NCI-H2227 treated with DMSO at 0.1 percent for 48 hours (cell line): ENCODE results near the gene AMZ2.

ENCODE experiments used
- DNase-seq: peaks from one replicate; lab custom pipeline; 2025; lab: John Stamatoyannopoulos, UW

The AMZ2 gene

DNA sequence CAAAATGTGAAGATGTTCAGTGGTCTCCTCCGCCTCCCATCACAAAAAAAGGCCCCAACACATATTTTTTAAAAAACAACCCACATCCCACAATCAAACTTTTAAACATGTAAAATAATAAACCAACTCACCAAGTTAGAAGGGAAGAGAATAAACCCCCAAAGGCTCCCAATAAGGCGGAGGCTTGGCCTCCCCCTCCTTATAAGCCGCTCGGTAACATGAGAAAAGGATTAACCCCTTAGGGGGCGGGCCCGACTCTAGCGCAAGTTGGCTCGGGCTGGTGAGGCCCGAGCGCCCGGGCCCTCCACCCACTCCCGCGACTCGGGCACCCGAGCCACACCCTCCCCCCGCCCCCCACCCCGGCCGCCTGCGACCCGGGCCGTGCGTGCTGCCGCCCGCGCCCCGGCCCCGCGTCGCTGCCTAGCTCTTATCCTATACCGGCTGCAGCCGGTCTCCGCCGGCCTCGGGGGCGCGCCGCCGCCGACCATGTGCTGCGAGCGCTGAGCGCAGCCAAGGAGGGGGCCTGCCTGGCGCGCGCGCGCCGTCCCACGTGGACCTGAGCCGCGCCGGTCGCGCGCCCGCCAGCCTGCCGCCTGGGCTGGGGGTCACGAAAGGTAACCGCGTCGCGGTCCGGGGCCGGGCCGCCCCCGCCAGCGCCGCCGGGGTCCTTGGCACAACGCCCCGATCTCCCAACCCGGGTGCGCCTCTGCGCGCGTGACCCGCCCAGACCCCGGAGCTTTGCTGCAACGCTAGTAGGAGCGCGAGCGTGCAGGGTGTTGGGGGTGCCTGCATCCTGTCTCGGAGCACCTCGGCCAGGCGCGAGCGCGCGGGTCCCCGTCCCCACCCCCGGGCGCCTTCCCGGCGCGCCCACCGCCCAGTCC, 43.4 kb downstream of the AMZ2 start, which contains the start of the genes ARSG and SLC16A6:
Gene ARSG (plus strand): TSS at position 541 of the 881 bp plus-strand sequence. CDS start 15,999 bp downstream, outside the sequence.
Gene SLC16A6 (minus strand): TSS at position 173 of the 881 bp plus-strand sequence. CDS start 12,807 bp downstream, outside the sequence.
- DNase-seq = peak; percentile 47

DNA sequence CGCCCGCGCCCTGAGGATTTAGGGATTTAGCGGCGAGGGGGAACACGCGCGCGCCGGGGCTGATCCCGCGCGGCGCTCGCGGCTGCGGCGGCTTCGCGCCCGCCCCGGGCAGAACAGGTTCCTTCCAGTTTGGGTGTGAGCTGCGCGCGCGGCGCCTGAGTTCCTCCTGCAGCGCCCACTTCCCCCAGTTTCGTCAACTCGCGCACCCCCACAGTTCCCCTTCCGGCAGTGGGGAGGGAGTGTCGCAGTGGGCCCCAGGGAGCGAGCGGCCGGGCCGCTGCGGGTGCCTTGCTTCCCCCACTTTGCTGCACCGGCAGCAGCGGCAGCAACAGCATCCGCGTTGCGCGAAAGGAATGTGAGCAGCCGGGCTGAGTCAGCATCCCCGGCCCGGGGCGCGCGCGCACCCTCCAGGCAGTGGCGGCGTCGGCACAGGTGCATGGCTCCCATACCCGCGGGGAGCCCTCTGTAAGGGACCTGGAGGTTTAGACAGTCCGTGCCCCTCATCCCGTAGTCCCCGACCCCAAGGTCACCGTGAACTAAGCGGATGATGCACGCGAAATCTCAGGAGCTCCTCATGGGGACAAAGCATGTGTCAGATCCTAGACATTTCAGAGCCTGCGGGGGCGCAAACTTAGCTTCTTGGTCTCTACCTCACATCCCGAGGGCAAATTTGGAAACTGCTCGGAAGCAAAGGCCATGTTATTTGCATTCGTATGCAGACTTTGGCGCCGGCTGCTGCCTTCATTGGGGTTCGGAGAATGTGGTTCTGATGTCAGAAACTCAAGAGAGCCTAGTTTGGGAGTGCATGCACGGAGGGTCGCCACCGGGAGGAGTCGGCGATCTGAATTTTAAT, 44.2 kb downstream of the AMZ2 start:
- DNase-seq = peak; percentile 43

DNA sequence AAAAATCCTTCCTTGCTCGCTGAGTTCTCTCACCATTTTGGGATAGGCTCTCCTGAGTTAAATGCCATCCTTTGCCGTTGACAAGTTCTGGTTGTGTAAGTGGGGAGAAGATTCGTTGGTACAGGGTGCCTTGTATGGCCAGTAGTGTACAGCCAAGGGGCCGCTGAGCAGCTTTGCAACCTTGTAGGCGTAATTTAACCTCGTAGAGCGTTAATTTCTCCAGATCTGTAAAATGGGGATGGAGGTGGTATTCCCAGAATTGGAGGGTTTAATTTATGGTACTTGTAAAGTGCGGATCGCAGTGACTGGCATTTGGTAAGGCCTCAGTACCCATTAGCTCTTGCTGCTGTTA, 44.8 kb downstream of the AMZ2 start:
- no peak for DNase-seq

DNA sequence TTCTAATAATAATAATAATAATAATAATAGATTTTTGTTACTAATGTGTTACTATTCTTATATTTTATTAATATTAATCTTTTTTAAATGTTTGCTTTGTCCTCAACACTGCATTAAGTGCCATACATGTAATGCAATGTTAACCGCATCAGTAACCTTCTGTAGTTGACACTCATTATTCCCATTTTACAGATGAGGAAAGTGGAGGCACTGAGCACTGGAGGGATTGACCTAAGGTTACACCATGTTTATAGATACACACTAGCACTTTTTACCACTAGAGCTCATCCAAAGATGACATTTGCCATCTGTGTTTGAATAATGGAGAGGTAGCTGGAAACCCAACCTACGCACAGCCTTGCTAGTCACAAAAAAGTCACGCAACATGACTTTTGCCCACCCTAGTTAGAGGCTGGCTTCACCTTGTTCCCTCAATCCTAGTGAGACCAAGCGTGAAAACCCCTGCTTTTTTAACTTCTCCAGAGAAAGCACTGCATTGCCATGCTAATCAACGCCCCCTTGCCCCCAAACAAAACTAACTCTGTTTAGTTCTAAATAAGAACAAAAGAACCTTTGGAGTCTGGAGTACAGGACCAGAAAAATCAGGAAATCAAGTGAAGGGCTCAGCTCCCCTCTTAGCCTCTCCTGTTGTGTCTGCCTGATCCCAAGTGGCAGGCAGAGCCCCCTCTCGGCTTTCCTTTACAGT, 45.8 kb downstream of the AMZ2 start:
- DNase-seq = no peak

DNA sequence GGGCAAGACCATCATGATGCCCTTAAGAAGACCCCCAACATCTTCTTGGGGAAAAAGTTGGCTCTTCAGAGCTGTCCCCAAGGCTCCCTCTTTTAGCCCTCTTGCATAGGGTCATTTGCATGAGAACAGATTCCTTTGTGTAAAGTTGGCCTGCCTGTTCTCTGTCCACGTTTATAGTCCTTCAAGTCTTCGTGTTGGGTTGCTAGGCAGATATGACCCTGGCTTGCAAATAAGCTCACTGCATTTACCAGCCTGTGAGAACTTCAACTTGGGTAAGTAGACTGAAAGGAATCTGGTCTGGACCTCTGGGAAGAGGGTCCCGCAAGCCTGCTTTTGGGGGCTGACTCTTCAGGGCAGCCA, 46.3 kb downstream of the AMZ2 start:
- DNase-seq = no peak

DNA sequence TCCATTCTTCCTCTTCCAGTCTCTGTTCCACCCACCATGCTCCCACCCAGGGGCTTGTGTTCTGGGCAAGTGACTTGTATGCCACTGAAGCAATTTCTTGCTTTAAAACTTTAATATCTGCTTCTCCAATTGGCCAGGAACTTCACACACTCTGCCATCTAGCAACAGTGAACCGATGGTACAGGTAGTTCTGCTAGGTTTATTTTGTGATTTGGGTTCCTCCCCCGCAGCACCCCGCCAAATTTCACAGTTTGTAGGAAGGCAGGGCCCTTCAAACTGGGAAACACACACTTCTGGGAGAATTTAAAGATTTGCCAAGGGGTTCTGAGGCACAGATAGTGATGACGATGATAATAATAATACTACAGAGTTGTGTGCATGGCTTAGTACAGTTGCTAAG, 46.8 kb downstream of the AMZ2 start:
- no peak for DNase-seq

DNA sequence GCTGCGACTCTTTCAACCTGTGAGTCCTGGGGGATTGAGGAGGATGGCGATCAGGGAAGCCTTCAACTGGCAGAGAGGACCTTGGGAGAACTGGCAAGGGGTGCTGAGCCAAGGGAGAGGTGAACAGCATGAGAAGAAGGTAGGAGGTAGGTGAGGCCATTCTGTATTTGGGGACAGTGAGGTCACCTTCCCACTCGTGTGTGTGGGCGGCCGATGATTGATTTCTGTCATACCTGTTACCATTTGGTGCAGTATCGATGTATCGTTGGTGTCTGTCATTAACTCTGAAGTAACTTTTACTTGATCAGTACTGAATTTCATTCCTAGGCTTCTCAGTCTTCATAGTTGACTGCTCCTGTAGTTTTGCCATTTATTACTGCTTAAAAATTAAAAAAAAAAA, 47.2 kb downstream of the AMZ2 start:
- no peak for DNase-seq

DNA sequence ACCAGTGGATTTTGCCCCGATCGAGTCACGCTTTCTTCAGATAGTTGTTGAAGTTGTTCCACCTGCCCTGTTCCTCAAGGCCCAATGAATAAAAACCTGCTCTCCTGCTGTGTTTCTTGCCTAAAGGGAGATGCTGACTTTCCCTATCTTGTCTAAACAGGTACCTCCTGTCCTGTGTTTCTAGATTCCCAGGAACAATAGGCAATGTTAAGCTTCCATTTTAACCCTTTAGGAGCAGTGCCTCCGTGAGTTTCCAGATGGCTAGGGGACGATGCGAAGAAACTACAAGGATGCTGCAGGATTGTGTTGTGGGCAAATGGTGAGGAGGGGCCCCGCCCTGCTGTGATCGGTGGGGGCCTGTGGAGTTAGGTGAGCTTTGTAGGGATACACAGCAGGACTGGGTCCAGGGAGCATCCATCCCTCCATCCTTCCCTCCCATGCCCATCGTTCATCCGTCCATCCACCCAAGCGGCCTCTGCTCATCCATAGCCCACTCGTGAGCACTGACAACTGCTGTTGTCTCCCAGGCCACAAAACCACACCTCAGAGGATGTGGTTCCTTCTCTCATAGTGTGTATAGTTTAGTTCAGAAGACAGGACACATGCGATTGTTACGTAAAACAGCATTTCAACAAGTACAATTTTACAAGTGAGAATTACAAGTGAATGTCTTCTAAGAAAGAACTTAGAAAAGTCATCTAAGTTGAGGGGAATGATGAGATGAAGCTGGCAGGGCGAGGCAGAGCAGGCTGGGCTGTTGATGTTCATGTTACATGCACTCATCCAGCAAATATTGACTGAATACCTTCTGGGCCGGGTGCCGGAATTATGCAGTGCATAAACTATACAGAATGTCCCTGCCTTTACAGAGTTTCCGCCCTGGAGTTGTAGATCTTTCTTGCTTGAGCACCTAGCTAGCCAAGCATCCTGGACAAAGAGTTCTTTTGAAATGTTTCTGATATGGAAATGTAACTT, 48.7 kb downstream of the AMZ2 start:
- no peak for DNase-seq

DNA sequence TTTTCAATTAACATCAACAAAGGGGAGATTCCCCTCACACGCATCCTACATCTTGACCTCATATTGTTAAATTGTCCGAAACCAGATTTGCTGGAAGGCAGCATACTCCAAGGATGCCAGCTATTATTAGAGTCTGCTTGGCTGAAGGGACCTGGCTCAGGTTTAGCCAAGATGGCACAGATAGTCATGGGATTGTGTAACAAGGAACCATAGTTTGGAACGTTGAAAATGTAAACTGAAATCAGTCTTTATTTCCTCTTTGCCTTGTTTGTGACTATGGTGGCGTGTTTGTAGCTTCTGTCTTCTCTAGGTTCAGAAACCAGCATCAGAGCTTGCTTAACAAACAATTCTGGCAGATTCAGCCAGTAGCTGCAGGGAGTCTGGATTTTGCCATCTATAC, 49.4 kb downstream of the AMZ2 start:
- DNase-seq = no peak

DNA sequence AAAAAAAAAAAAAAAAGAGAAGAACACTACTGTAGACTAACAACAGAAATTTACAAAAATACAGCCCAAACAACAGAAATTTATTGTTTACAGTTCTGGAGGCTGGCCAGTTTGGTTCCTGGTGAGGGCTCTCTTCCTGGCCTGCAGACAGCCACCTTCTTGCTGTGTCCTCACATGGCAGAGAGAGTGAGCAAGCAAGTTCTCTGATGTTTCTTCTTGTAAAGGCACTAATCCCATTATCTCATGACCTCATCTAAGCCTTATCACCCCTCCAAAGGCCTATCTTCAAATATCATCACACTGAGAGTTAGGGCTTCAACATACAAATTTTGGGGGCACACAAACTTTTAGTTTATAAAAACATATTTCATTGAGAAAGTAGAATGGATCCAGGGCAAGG, 50.8 kb downstream of the AMZ2 start:
- DNase-seq = no peak

DNA sequence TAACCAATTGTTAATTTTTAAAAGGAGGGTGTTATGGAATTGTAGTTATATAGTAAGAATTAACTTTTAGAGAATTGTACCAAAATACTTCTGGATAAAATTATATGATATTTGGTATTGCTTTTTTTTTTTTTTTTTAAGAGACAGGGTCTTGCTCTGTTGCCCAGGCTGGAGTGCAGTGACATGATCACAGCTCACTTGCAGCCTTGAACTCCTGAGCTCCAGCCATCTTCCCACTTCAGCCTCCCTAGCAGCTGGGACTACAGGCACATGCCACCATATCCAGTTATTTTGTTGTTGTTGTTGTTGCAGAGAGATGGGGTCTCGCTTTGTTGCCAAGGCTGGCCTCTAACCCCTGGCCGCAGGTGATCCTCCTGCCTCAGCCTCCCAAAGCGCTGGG, 52.0 kb downstream of the AMZ2 start:
- DNase-seq = no peak

DNA sequence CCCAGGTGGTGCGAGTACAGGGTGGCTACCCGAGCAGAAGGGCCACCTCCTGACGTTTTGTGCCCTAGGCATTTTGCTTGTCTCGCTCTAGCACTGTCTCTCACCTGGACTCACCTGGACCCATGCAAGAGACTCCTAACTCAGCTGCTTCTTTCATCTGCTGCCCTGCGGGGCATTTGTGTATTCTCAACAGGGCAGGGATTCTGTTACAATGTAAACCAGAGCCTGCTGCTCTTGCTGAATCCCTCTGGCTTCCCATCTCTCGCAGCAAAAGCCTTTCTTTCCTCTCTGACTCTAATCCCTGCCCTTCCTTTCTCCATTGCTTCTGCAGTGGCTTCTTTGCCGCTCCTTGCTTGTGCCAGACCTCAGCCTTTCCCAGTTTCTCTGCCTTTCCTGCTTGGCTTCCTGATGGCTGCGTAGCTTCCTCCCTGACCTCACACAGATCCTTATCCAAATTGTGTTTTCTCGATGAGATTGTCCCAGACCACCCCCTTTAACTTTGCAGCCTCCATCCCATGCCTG, 53.7 kb downstream of the AMZ2 start:
- no peak for DNase-seq

DNA sequence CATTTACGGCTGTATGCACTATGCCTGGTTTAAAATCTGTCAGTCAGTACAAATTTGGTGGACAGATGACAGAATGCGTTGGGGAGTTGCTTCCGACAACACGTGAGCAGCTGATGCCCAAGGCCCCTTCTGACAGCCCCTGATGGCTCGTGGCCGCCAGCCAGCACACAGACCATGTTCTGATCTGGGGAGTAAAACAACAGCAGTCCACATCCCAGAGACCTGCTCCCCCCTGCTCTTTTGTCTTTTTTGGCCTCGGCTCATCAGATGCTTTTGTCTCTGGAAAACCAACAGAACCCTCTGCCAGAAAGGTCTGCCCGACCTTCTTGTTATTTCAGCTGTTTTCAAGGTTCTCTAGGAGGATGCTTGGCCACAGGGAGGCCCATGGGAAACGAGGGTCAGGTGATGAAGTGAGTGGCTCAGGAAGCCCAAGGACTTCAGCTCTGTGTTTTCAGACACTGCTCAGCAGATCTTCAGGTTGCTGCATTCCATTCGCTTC, 54.3 kb downstream of the AMZ2 start:
- DNase-seq = no peak

DNA sequence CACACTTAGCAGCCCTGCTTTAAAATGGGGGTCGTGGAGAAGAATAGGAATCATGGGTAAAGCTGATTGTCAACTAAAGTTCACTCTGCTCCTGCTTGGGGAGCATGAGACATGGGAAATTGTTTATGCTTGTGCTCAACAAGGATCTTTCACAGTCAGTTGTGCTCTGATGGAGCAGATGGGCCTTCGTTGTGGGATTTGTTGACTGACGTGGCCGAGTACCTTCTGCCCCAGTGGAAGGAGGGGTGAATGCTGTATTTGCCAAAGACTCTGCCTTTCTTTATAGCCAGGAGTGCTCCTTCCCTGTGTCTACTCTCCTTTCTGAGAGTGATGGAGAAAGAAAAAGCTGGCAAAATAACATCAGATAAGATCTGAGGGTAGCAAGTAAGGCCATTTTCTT, 54.8 kb downstream of the AMZ2 start:
- DNase-seq = no peak

DNA sequence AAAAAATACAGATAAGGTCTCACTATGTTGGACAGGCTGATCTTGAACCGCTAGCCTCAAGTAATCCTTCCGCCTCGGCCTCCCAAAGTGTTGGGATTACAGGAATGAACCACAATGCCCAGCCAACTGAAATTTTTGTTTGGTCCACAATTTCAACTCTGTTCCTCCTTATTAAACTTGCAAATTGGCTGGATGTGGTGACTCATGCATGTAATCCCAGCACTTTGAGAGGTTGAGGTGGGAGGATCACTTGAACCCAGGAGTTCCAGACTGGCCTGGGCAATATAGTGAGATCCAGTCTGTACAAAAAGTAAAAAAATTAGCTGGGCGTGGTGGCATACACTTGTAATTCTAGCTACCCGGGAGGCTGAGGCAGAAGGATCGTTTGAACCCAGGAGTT, 56.9 kb downstream of the AMZ2 start:
- DNase-seq = no peak

DNA sequence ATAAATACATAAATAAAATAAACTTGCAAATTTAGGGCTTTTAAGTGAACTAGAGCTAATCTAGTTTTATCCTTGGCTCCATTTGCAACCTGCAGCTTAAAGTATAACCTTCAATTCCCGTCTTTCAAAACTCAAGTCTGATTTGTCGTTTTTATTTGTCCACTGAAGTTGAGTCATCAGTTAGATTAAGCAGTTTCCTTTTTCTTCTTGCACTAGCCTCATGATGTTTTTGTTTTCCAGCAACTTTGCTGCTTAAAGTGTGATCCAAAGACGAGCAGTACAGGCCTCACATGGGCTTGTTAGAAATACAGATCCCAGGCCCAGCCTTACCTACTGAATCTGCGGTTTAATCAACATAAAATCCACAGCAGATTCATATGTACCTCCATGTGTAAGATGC, 57.3 kb downstream of the AMZ2 start:
- no peak for DNase-seq
